HepG2 (cell line): ENCODE measurements around the gene PCGF3. TPM values are rescaled to one million over a fixed set of nuclear protein-coding genes. Genes with fewer than 3 reads are reported as not detected.
A peak's percentile ranks its signal among the peaks of the same experiment; 100 is the strongest.

ENCODE experiments used
- AKAP8 ChIP-seq: sonication (generic); formaldehyde crosslinking; IDR thresholded peaks from 2 replicates; pipeline ENCODE4 v1.5.1; 2020; ENCODE audit warnings: mild to moderate bottlenecking, missing genetic modification reagents
- EZH2 ChIP-seq: conservative IDR thresholded peaks from 2 replicates; pipeline ENCODE4 v1.6.1; 2012; ENCODE audit warnings: mild to moderate bottlenecking, low read depth, low read length, moderate library complexity
- FOXK2 ChIP-seq: fragments of 450-650 bp; IDR thresholded peaks from 2 replicates; pipeline ENCODE4 v1.6.1; 2016
- GATAD2A ChIP-seq: IDR thresholded peaks from 2 replicates; pipeline ENCODE4 v1.6.1; 2016
- GTF2F1 ChIP-seq: fragments of 150-350 bp; IDR thresholded peaks from 2 replicates; pipeline ENCODE4 v1.6.1; 2014; ENCODE audit warnings: low read length
- HCFC1 ChIP-seq: fragments of 150-350 bp; IDR thresholded peaks from 2 replicates; pipeline ENCODE4 v1.6.1; 2014; ENCODE audit warnings: low read depth, low read length
- JUND ChIP-seq: sonication (generic); formaldehyde crosslinking; IDR thresholded peaks from 2 replicates; pipeline ENCODE4 v1.8.0; 2022; ENCODE audit warnings: mild to moderate bottlenecking, missing genetic modification reagents
- MYC ChIP-seq: sonication (generic); formaldehyde crosslinking; IDR thresholded peaks from 2 replicates; pipeline ENCODE4 v1.9.0; 2021; ENCODE audit warnings: missing genetic modification reagents, borderline replicate concordance
- SP1 ChIP-seq, 2 experiments: fragments of 450-650 bp in 1 of 2; sonication (generic) in 1 of 2; formaldehyde crosslinking in 1 of 2; IDR thresholded peaks; 2 replicates each; pipeline versions ENCODE4 v1.4.0 to v1.6.1; 2016 to 2020; ENCODE audit warnings: missing genetic modification reagents in 1 of 2
- ZBTB44 ChIP-seq: sonication (generic); formaldehyde crosslinking; IDR thresholded peaks from 2 replicates; pipeline ENCODE4 v1.4.0; 2020; ENCODE audit warnings: missing genetic modification reagents
- ZFP41 ChIP-seq: sonication (generic); formaldehyde crosslinking; IDR thresholded peaks from 2 replicates; pipeline ENCODE4 v1.4.0; 2020; ENCODE audit warnings: mild to moderate bottlenecking, missing genetic modification reagents, borderline replicate concordance
- ZSCAN25 ChIP-seq: sonication (generic); formaldehyde crosslinking; IDR thresholded peaks from 2 replicates; pipeline ENCODE4 v1.8.0; 2022; ENCODE audit warnings: mild to moderate bottlenecking, missing genetic modification reagents
- polyA plus RNA-seq, 8 experiments: library from polyadenylated mRNA; depleted of rRNA in 3 of 8; stranded (reverse) in 7 of 8; unstranded in 1 of 8; fragments of >200 nt; fragmentation: Illumina TruSeq in 4 of 8; extraction: Trizol in 4 of 8; gene quantifications; 2 replicates each; pipeline versions ENCODE4 v1.2.1 to v1.2.3, GENCODE V29; 2011 to 2016; ENCODE audit warnings: low read depth in 4 of 8, missing spikeins in 1 of 8, mixed read lengths in 1 of 8; ENCODE audit not compliant: insufficient read depth in 1 of 8
- total RNA-seq, 5 experiments: library from RNA; depleted of rRNA; stranded (reverse); fragments of >200 nt; fragmentation: Illumina TruSeq; extraction: Trizol; gene quantifications; 2 replicates each; pipeline ENCODE4 v1.2.3, GENCODE V29; 2016; ENCODE audit warnings: low read depth in 1 of 5
- TF ChIP-seq, protein P1 (sequence below): sonication (generic); formaldehyde crosslinking; IDR thresholded peaks from 2 replicates; pipeline ENCODE4 v1.4.0; 2020; ENCODE audit warnings: missing genetic modification reagents
- TF ChIP-seq, protein P2 (sequence below), 2 experiments: sonication (generic) in 1 of 2; formaldehyde crosslinking in 1 of 2; IDR thresholded peaks; 2 replicates each; pipeline versions ENCODE4 v1.4.0 to v1.6.1; 2018 to 2020; ENCODE audit warnings: missing genetic modification reagents in 2 of 2, borderline replicate concordance in 1 of 2, low read depth in 1 of 2, mild to moderate bottlenecking in 1 of 2, missing biosample characterization in 1 of 2
- TF ChIP-seq, protein P3 (sequence below): sonication (generic); formaldehyde crosslinking; IDR thresholded peaks from 2 replicates; pipeline ENCODE4 v1.5.1; 2020; ENCODE audit warnings: mild to moderate bottlenecking, missing genetic modification reagents, borderline replicate concordance

PCGF3 gene
- total and polyA plus RNA-seq, 2 of the 13 experiments (the other 11 are each of a cell fraction or from before 2014, with no cell fraction given): 28.6 to 66.2 TPM

DNA sequence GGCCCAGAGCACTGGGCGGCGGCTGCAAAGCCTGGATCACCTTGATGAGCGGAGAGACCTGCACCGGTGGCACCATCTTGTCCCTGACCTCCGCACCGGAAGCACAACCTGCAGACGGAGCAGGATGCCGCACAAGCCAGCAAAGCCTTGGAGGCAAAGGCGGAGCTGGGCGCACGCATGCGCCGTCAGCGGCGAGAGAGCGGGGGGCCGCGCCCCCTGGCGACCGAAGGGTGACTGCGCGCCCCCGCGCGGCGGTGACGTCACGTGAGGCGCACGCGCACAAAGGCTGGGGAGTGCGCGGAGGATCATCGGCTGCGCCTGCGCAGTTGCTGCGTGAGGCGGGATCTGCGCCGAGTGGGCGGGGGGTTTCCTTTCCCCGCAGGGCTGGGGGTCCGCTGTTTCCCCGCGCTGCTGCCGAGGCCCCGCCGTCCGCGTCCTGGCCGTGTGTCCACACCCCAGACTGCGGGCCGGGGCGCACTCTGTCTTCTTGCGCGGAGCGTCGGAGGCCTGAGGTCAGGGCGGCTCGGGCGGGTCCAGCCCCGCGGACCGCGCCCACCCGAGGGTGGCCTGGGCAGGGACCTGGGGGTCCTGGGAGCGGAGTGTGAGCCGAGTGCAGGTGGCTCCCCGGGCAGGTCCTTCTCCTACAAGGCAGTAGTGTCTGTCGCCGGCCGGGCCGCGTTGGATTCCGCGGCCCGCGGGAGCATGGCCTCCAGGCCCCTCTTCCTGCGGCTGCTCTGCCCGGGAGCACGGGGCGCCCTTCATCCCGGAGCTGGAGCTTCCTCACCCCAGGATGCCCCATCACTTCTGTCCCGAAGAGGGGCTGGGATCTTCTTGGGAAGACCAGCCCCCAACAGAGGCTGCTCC lies 31.2 kb upstream of the PCGF3 start, which contains the start of the genes ATP5ME and MYL5 (continued):
- TF ChIP-seq, protein P1, sequence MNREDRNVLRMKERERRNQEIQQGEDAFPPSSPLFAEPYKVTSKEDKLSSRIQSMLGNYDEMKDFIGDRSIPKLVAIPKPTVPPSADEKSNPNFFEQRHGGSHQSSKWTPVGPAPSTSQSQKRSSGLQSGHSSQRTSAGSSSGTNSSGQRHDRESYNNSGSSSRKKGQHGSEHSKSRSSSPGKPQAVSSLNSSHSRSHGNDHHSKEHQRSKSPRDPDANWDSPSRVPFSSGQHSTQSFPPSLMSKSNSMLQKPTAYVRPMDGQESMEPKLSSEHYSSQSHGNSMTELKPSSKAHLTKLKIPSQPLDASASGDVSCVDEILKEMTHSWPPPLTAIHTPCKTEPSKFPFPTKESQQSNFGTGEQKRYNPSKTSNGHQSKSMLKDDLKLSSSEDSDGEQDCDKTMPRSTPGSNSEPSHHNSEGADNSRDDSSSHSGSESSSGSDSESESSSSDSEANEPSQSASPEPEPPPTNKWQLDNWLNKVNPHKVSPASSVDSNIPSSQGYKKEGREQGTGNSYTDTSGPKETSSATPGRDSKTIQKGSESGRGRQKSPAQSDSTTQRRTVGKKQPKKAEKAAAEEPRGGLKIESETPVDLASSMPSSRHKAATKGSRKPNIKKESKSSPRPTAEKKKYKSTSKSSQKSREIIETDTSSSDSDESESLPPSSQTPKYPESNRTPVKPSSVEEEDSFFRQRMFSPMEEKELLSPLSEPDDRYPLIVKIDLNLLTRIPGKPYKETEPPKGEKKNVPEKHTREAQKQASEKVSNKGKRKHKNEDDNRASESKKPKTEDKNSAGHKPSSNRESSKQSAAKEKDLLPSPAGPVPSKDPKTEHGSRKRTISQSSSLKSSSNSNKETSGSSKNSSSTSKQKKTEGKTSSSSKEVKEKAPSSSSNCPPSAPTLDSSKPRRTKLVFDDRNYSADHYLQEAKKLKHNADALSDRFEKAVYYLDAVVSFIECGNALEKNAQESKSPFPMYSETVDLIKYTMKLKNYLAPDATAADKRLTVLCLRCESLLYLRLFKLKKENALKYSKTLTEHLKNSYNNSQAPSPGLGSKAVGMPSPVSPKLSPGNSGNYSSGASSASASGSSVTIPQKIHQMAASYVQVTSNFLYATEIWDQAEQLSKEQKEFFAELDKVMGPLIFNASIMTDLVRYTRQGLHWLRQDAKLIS (CRISPR knock-in tag): no peak
- 0 out of 2 replicates have a peak, but pooled peaks have one; percentile 50 for TF ChIP-seq ZFP41 (CRISPR knock-in tag)
- TF ChIP-seq EZH2: no peak
- TF ChIP-seq, protein P2, sequence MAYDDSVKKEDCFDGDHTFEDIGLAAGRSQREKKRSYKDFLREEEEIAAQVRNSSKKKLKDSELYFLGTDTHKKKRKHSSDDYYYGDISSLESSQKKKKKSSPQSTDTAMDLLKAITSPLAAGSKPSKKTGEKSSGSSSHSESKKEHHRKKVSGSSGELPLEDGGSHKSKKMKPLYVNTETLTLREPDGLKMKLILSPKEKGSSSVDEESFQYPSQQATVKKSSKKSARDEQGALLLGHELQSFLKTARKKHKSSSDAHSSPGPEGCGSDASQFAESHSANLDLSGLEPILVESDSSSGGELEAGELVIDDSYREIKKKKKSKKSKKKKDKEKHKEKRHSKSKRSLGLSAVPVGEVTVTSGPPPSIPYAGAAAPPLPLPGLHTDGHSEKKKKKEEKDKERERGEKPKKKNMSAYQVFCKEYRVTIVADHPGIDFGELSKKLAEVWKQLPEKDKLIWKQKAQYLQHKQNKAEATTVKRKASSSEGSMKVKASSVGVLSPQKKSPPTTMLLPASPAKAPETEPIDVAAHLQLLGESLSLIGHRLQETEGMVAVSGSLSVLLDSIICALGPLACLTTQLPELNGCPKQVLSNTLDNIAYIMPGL (CRISPR knock-in tag; IDR thresholded peaks at IDR 0.05; ENCODE audit: borderline replicate concordance in 1 of 2, low read depth in 1 of 2): peak; percentile 74 to 88; a peak in 3 of 4 replicates
- TF ChIP-seq HCFC1: peak; percentile 59
- TF ChIP-seq FOXK2: no peak
- peak; percentile 75 for TF ChIP-seq MYC (CRISPR knock-in tag)
- TF ChIP-seq ZSCAN25 (CRISPR knock-in tag): 0 out of 2 replicates have a peak, but pooled peaks have one; percentile 10
- TF ChIP-seq GATAD2A (CRISPR knock-in tag): no peak; the same call in 1 of the 2 replicates
- TF ChIP-seq ZBTB44 (CRISPR knock-in tag): no peak
- peak; percentile 83; the same call in 1 of the 2 replicates for TF ChIP-seq JUND (CRISPR knock-in tag)
- TF ChIP-seq GTF2F1: no peak
- TF ChIP-seq, protein P3, sequence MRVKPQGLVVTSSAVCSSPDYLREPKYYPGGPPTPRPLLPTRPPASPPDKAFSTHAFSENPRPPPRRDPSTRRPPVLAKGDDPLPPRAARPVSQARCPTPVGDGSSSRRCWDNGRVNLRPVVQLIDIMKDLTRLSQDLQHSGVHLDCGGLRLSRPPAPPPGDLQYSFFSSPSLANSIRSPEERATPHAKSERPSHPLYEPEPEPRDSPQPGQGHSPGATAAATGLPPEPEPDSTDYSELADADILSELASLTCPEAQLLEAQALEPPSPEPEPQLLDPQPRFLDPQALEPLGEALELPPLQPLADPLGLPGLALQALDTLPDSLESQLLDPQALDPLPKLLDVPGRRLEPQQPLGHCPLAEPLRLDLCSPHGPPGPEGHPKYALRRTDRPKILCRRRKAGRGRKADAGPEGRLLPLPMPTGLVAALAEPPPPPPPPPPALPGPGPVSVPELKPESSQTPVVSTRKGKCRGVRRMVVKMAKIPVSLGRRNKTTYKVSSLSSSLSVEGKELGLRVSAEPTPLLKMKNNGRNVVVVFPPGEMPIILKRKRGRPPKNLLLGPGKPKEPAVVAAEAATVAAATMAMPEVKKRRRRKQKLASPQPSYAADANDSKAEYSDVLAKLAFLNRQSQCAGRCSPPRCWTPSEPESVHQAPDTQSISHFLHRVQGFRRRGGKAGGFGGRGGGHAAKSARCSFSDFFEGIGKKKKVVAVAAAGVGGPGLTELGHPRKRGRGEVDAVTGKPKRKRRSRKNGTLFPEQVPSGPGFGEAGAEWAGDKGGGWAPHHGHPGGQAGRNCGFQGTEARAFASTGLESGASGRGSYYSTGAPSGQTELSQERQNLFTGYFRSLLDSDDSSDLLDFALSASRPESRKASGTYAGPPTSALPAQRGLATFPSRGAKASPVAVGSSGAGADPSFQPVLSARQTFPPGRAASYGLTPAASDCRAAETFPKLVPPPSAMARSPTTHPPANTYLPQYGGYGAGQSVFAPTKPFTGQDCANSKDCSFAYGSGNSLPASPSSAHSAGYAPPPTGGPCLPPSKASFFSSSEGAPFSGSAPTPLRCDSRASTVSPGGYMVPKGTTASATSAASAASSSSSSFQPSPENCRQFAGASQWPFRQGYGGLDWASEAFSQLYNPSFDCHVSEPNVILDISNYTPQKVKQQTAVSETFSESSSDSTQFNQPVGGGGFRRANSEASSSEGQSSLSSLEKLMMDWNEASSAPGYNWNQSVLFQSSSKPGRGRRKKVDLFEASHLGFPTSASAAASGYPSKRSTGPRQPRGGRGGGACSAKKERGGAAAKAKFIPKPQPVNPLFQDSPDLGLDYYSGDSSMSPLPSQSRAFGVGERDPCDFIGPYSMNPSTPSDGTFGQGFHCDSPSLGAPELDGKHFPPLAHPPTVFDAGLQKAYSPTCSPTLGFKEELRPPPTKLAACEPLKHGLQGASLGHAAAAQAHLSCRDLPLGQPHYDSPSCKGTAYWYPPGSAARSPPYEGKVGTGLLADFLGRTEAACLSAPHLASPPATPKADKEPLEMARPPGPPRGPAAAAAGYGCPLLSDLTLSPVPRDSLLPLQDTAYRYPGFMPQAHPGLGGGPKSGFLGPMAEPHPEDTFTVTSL (CRISPR knock-in tag): no peak
- TF ChIP-seq SP1 (IDR thresholded peaks at IDR 0.05): no peak
- peak; percentile 63 for TF ChIP-seq SP1 (CRISPR knock-in tag; IDR thresholded peaks at IDR 0.05)
- TF ChIP-seq AKAP8: peak; percentile 86
